ENCODE measurements around the gene GKN1.

- TF ChIP-seq CTCF (conservative IDR thresholded peaks at IDR 0.05 in 1 of 2, IDR thresholded peaks at IDR 0.05 in 1 of 2; ENCODE audit: low read depth in 1 of 2, low read length in 2 of 2) (no peak), EZH2 (IDR thresholded peaks at IDR 0.05; ENCODE audit: low read length, missing control alignments) (no peak)
Measured at GRCh38 chr2:68997401-68997800, 23.0 kb downstream of the GKN1 start.

Data from fibroblast of lung (primary cell).